ENCODE data around the gene BAZ1B. TPM values are rescaled to one million over a fixed set of nuclear protein-coding genes. Genes with fewer than 3 reads are reported as not detected.
"Not testable (repeated sequence)": the region's sequence is repeated elsewhere in the genome, so short reads cannot be mapped to it uniquely, and the experiment has no call there.

BAZ1B gene
- total RNA-seq, 1 donor from 2014 or later = 21.5 TPM

- no peak for ATAC-seq
These were observed 74.9 kb downstream of the BAZ1B start for GRCh38 chr7:73447121-73447733.

DNA sequence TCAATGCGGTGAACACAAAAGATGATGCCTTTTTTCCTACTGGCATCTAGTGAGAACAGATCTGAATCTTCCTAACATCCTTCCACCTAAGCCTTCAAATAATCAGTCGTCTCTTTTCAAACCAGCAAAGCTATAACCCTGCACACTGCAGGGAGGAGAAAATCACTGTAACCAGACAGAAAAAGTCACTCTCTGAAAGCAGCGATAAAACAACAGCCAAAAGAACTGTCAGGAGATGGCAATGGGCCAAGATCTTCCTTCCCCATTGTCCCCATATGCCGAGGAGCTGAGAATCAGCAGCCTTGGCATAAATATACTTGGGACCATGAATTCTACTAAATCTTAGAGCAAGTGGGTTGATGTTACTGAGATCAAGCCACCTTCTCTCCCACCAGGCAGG, 75.4 kb downstream of the BAZ1B start:
- DNase-seq (ENCODE audit: low spot score) (no peak), ATAC-seq (no peak)

More at GRCh38 chr7:73447121-73447733, 74.9 kb downstream of the BAZ1B start:
- no peak for DNase-seq (ENCODE audit: low spot score)

- DNase-seq (ENCODE audit: low spot score) = no peak
- ATAC-seq = no peak
These were observed 78.4 kb downstream of the BAZ1B start for GRCh38 chr7:73443548-73444255.

DNA sequence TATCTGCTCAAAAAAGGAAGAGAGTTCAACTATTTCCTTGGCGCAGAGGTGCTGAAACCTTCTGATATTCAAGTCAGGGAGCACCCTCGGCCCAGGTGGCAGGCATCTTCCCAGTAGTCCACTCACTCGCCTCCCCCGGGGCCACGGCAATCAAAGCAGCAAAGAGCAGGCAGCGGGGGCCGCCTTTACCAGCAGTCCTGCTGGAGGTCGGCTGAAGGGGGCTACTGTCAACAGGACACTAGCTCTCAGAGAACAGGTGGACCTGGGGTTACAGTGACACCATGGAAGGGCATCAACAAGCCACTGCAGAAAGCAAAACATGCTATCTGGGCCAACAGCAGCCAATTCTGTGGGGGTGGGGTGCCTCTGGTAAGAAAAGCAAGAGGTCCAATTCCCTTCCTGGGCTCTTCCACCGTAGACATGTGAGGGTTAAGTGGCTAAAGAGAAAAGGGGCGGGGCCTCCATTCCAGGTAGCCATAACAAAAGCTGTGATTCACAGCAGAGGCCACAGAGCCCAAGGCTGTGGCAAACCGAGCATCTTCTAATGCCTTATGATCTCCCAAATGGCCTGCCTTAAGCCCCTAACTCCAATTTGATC, 79.1 kb downstream of the BAZ1B start:
- ATAC-seq = no peak

GRCh38 chr7:73442222-73442902, 79.7 kb downstream of the BAZ1B start:
- DNase-seq (ENCODE audit: low spot score) (no peak), ATAC-seq (no peak)

More for the DNA sequence above, 79.1 kb downstream of the BAZ1B start:
- DNase-seq (ENCODE audit: low spot score) = no peak

DNA sequence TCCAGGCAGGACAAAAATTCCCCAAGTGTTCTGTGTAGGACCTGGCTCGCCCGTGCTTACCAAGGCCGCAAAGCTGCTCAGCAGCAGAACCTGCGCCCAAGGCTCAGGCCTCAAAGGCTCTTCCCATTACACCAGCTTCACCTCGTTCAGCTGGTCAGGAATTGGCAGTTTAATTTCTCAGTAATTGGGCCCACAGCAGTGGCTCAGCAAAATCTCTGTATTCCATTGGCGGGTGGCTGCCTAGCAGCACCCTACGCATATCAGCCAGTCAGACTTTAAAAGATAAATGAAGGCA, 82.7 kb downstream of the BAZ1B start:
- no peak for ATAC-seq
- DNase-seq (ENCODE audit: low spot score) = no peak

DNA sequence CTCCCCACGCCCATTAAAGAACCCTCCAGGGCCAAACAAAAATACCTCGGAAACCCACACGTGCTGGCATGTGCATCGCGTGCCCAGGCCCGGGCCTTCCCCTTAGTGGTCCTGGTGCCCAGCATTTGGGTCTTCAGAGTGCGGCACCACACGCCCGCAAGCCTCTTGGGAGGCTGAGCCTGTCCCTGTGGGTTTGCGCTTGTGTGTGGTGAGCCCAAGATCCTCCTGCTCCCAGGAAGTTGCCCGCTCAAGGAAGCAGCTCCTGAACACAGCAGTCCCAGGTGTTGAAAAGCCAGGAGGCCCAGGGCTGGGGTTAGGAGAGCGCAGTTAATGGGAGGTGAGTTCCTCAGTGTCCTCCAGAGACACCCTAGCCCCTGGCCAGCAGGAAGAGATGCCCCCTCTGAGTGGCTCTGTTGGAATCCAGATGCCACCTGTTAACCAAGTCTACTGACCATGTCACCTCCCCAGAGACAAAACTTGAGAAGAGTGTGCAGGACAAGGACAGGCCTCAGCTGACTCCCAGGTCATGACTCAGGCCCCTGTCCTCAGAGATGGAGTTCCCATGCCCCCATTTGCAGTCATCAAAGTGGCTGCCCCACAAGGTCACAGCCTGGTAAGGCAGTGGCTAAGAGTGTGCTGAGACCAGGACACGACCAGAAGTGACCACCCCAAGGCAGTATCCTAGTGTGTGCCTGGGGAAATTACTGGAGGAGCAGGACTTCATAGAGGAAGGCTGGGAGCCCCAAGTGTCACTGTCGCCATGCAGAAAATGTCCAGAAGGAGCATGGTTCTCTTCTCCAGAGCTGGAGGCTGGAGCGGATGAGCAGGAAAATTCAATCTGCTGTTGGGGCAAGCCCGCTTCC, 83.3 kb downstream of the BAZ1B start:
- DNase-seq (ENCODE audit: low spot score) = no peak
- ATAC-seq = no peak

DNA sequence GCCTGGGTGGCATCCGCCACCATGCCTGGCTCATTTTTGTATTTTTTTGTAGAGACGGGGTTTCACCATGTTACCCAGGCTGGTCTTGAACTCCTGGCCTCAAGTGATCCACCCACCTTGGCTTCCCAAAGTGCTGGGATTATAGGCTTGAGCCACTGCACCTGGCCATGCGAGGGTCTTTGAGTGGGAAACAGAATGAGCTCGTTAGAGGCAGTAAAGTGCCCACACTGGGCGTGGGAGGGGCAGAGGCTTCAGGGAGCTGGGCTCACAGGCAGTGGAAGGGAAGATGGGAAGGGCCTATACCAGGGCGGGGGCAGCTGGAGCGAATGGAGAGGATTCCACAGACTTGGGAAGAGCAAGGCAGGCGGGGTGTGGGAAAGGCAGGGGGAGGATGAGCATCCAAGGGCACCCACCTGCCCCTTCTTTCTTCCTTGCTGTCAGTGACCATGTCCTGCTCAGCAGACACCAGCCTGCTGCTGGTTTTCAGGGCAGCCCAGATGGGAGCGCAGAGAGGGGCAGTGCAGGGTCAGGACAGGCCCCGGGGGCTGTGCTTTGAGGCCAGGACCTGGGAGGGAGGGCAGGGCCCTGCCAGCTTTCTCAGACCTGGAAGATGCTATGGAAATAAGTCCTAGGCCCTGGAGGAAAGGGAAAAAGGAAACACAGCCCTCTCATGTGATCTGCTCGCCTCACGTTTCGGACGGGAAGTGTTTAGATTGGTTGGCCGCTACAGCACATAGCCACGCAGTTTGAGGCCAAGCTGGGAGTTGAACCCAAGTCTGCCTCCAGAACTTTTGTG, 84.3 kb downstream of the BAZ1B start:
- DNase-seq (ENCODE audit: low spot score) (no peak), ATAC-seq (no peak)

DNA sequence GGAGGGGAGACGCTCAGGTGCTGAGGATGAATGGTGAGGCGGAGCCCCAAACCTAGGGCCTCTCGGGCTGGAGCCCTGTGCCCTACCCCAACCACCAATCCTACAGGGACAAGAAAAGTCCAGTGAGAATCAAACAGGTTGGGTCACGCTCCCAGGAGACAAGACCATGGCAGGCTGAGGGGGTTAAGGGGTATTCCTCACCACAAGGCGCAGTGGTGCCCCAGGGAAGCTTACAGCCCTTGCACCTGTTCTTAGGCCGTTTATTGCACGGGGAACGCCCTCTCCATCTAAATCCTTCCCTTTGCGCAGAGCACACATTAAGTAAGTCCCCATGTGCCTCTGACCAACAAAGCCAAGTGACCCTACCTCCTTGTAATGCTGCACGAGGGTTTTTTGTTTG, 85.0 kb downstream of the BAZ1B start:
- no peak for DNase-seq (ENCODE audit: low spot score)
- ATAC-seq = no peak

DNA sequence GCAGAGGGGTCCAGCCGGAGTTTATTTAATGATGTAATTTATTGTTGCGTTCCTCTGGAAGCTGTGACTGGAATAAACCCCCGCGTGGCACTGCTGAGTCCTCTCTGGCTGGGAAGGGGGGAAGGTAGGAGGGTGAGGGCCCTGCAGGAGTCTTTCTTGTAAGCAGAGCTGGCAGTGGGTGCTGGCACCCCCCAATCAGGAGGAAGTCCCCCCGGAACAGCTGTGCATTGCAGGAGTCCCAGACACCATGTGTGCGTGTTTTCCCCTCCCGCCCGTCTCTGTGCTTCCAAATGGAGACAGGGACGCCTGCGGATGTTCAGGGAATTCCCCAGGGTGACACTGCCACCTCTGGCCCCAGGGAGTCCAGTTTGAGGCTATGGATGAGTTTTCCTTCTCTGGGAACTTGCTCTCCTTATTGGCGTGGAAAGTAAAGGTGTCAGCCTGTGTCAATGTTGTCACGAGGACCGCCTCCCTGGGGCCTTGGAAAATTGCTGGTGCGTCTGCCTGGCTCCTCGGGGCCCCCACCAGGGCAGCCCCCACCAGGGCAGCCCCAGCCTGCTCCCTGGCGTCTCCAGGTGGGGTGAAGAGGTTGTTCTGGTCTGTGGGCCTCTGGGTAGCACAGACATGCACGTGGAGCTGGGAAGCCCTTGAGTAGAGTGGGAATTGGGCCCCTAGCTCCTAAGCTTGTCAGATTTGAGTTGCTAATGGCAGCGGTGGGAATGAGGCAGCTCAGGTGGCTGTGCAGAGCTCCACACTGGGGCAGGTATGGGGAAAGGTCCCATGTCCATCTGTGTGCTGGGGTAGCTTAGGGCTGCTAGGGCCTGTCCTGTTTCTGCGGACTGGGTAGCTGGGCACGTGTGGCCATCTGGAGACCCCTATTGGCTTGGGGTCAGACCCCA, 85.8 kb downstream of the BAZ1B start:
- ATAC-seq (peak; percentile 74), DNase-seq (ENCODE audit: low spot score) (no peak)

- DNase-seq (ENCODE audit: low spot score) (no peak), ATAC-seq (no peak)
These were observed 86.6 kb downstream of the BAZ1B start for GRCh38 chr7:73435471-73436009.

DNA sequence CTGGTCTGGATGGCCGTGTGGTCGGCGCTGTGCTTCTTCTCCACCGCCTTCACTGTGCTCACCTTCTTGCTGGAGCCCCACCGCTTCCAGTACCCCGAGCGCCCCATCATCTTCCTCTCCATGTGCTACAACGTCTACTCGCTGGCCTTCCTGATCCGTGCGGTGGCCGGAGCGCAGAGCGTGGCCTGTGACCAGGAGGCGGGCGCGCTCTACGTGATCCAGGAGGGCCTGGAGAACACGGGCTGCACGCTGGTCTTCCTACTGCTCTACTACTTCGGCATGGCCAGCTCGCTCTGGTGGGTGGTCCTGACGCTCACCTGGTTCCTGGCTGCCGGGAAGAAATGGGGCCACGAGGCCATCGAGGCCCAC, 87.4 kb downstream of the BAZ1B start:
- ATAC-seq (no peak), DNase-seq (ENCODE audit: low spot score) (no peak)

DNA sequence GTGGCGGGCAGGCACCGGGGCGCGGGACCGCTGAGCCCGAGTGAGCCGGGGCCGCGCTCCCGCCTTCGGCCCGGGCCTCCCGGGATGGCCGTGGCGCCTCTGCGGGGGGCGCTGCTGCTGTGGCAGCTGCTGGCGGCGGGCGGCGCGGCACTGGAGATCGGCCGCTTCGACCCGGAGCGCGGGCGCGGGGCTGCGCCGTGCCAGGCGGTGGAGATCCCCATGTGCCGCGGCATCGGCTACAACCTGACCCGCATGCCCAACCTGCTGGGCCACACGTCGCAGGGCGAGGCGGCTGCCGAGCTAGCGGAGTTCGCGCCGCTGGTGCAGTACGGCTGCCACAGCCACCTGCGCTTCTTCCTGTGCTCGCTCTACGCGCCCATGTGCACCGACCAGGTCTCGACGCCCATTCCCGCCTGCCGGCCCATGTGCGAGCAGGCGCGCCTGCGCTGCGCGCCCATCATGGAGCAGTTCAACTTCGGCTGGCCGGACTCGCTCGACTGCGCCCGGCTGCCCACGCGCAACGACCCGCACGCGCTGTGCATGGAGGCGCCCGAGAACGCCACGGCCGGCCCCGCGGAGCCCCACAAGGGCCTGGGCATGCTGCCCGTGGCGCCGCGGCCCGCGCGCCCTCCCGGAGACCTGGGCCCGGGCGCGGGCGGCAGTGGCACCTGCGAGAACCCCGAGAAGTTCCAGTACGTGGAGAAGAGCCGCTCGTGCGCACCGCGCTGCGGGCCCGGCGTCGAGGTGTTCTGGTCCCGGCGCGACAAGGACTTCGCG, 88.0 kb downstream of the BAZ1B start:
- no peak for ATAC-seq
- no peak for DNase-seq (ENCODE audit: low spot score)

DNA sequence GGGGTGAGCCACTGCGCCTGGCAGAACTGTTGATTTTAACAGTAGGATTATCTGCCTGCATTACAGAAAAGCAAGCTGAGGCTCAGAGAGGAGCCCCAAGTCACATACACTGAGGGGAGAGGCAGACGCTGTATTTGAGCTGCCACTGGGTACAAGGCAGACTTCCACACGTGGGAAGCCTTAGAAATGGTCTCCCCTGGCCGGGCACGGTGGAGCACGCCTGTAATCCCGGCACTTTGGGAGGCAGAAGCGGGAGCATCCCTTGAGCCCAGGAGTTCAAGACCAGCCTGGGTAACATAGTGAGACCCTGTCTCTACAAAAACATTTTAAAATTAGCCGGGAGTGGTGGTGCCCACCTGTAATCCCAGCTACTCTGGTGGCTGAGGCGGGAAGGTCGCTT, 89.4 kb downstream of the BAZ1B start:
- ATAC-seq = no peak
- no peak for DNase-seq (ENCODE audit: low spot score)

DNA sequence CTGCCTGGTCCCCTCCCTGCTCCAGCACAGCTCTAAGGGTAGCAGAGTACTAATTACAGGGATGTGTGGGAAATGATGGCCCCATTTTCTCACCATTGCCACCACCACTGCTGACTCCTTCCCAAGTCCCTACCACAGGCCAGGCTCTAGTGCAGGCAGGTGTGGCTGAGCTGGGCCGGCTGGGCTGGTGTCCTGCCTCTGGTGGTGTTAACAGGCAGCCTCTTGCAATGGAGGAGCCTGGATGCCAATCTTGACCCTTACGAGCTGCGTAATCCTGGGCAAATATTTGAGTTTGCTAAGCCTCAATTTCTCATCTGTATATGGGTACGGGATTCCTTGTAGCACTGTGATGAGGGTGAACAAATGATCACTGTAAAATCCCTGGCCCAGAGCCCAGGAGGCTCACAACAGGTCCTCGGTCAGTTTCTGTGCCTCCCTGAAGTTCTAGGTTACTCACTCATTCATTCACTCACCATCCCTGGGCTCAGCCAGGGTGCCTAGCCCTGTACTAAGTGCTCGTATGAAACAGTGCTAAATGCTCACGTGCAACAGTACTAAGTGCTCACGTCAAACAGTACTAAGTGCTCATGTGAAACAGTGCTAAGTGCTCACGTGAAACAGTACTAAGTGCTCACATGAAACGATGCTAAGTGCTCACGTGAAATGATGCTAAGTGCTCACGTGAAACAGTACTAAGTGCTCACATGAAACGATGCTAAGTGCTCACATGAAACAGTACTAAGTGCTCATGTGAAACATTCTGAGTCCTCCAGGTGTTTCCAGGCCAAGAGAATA, 90.9 kb downstream of the BAZ1B start:
- DNase-seq (ENCODE audit: low spot score) (no peak), ATAC-seq (no peak)

DNA sequence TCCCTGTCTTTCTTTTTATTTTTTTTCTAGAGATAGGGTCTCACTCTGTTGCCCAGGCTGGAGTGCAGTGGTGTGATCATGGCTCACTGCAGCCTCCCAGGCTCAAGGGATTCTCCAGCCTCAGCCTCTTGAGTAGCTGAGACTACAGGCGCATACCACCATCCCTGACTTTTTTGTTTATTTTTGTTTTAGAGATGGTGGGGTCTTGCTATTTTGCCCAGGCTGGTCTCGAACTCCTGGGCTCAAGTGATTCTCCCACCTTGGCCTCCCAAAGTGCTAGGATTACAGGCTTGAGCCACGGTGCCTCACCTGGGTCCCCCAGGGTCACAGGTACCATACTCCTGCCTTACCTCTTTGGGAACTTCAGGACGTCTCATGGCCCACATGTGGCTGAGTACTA, 91.6 kb downstream of the BAZ1B start:
- not testable (repeated sequence) for ATAC-seq; DNase-seq (ENCODE audit: low spot score)
